ENCODE results near the gene TRIM41. TPM values are rescaled to one million over a fixed set of nuclear protein-coding genes. Genes with fewer than 3 reads are reported as not detected.

The TRIM41 gene
- total and polyA plus RNA-seq, 9 of the 15 experiments (the other 6 are each of a cell fraction or from before 2014, with no cell fraction given) = 1.8 to 47.6 (median 20.9) TPM

DNA sequence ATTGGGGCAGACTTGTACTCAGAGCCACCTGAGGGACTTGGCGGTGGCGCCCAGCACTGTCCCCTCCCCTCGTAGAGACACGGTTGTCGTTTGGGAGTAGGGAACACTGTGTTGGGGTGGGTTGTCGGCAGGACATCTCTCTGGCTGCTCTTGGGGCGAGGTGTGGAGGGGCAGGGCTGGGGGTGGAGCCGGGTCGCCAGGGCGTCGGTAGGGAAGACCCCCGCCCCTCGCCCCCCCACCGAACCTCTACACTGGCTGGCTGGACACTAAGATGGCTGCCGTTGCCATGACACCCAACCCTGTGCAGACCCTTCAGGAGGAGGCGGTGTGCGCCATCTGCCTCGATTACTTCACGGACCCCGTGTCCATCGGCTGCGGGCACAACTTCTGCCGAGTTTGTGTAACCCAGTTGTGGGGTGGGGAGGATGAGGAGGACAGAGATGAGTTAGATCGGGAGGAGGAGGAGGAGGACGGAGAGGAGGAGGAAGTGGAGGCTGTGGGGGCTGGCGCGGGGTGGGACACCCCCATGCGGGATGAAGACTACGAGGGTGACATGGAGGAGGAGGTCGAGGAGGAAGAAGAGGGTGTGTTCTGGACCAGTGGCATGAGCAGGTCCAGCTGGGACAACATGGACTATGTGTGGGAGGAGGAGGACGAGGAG is 778 bp downstream of the TRIM41 start (continued):
- peak; percentile 89; the same call in 1 of the 2 replicates for TF ChIP-seq ZHX1 (conservative IDR thresholded peaks at IDR 0.05; ENCODE audit: low read length)
- TF ChIP-seq MAFF (IDR thresholded peaks at IDR 0.05; ENCODE audit: low read length) = no peak
- no peak for TF ChIP-seq TBL1XR1 (IDR thresholded peaks at IDR 0.05; ENCODE audit: low read length in 2 of 2)
- peak; percentile 86 for TF ChIP-seq ZNF740 (CRISPR knock-in tag; IDR thresholded peaks at IDR 0.05)
- TF ChIP-seq ZNF740 (tag; IDR thresholded peaks at IDR 0.05) = peak in 1 of 2 experiments; percentile 77; a peak in 2 of 4 replicates
- no peak for TF ChIP-seq PTTG1 (tag; IDR thresholded peaks at IDR 0.05; ENCODE audit: low read depth)
- TF ChIP-seq MXI1 (IDR thresholded peaks at IDR 0.05; ENCODE audit: low read depth, low read length) = peak; percentile 27; the same call in 1 of the 2 replicates
- no peak for TF ChIP-seq ADNP (tag; IDR thresholded peaks at IDR 0.05)
- TF ChIP-seq TAL1 (IDR thresholded peaks at IDR 0.05) = peak; percentile 5; the same call in 1 of the 2 replicates
- no peak for TF ChIP-seq PCBP2 (IDR thresholded peaks at IDR 0.05; ENCODE audit: low read depth, low read length, poor library complexity, severe bottlenecking)
- TF ChIP-seq U2AF1 (optimal IDR thresholded peaks at IDR 0.05; ENCODE audit: low read depth, low read length) = no peak
- 0 out of 2 replicates have a peak, but pooled peaks have one; percentile 49 for TF ChIP-seq ARID2 (IDR thresholded peaks at IDR 0.05)
- peak; percentile 56 to 93 (median 84) for TF ChIP-seq YY1 (IDR thresholded peaks at IDR 0.05; ENCODE audit: borderline replicate concordance in 1 of 3, control insufficient read depth in 1 of 3, extremely low read depth in 1 of 3, insufficient read depth in 3 of 3, insufficient read length in 1 of 3, insufficient replicate concordance in 2 of 3, low read depth in 1 of 3, low read length in 2 of 3)
- 0 out of 2 replicates have a peak, but pooled peaks have one; percentile 30 for TF ChIP-seq NR2C2 (CRISPR knock-in tag; IDR thresholded peaks at IDR 0.05)
- no peak; the same call in 1 of the 2 replicates for TF ChIP-seq NR2C2 (tag; IDR thresholded peaks at IDR 0.05)
- no peak for TF ChIP-seq RBM14 (IDR thresholded peaks at IDR 0.05; ENCODE audit: borderline replicate concordance, insufficient read depth, low read depth, low read length)
- TF ChIP-seq ZNF707 (CRISPR knock-in tag; conservative IDR thresholded peaks at IDR 0.05) = no peak
- TF ChIP-seq, protein P1, sequence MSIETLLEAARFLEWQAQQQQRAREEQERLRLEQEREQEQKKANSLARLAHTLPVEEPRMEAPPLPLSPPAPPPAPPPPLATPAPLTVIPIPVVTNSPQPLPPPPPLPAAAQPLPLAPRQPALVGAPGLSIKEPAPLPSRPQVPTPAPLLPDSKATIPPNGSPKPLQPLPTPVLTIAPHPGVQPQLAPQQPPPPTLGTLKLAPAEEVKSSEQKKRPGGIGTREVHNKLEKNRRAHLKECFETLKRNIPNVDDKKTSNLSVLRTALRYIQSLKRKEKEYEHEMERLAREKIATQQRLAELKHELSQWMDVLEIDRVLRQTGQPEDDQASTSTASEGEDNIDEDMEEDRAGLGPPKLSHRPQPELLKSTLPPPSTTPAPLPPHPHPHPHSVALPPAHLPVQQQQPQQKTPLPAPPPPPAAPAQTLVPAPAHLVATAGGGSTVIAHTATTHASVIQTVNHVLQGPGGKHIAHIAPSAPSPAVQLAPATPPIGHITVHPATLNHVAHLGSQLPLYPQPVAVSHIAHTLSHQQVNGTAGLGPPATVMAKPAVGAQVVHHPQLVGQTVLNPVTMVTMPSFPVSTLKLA (conservative IDR thresholded peaks at IDR 0.05) = no peak

Data from K562 (cell line).